ENCODE measurements around the gene AKT3.

DNA sequence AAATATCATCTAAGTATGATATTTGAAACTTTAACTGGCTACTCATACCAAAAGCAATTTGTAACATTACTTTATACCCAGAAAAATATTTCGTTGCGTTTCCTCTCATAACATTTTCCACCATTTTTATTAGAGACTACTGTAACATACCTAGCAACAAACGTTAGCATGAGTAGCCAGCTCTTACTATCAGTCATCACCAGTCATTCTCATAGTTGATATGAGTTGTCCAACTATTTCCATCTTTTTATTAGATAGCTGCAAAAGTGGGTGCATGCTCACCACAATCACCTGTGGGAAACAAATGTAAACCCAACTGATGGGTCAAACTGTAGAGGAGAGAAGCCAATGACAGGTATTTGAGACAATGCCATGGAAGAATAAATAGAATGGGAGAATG lies 114.6 kb downstream of the AKT3 start:
- no peak for TF ChIP-seq POLR2AphosphoS5 (IDR thresholded peaks at IDR 0.05; ENCODE audit: low read depth, low read length)
- no peak for TF ChIP-seq POLR2A (IDR thresholded peaks at IDR 0.05; ENCODE audit: low read depth, low read length)
- no peak for TF ChIP-seq PAX5 (IDR thresholded peaks at IDR 0.05; ENCODE audit: insufficient read depth, low read length, severe bottlenecking)
- no peak for TF ChIP-seq TAF1 (IDR thresholded peaks at IDR 0.05; ENCODE audit: low read depth, low read length)
- no peak for TF ChIP-seq POU2F2 (IDR thresholded peaks at IDR 0.05; ENCODE audit: low read depth, low read length)
- TF ChIP-seq SPI1 (IDR thresholded peaks at IDR 0.05; ENCODE audit: low read depth, low read length): no peak

Data from GM12891 (cell line).